ENCODE data around the gene ATF6B.

DNA sequence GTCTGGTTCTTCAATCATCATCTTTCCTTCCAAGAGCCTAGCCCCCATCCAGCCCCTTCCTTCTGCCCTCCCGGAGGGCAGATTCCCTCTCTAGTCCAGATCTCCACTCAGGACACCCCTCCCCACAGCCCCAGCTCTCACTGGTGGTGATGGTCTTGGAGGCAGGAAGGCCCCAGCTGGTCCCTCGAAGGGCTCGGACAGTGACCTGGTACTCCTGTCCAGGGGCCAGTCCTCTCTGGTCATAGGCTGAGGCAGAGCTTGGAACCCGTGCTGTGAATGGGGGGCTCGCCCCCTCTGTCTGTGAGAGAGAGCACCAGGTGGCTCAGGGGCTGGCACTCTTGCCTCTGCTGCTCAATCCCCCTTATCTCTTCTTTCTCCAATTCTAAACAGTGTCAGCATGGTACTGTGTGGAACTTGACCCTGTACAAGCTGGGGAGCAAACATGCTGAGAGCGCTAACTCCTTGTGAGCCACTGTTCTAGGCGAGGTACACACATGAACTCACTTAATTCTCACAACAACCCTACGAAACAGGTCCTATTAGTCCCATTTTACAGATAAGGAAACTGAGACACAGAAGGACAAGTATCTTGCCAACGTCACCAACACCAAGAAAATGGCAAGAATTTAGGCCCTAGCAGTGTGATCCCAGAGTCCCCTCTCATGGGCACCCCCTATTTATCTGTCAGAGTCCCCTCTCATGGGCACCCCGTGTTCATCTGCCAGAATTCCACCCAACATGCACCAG, 38.8 kb downstream of the ATF6B start:
- TF ChIP-seq, protein P1, sequence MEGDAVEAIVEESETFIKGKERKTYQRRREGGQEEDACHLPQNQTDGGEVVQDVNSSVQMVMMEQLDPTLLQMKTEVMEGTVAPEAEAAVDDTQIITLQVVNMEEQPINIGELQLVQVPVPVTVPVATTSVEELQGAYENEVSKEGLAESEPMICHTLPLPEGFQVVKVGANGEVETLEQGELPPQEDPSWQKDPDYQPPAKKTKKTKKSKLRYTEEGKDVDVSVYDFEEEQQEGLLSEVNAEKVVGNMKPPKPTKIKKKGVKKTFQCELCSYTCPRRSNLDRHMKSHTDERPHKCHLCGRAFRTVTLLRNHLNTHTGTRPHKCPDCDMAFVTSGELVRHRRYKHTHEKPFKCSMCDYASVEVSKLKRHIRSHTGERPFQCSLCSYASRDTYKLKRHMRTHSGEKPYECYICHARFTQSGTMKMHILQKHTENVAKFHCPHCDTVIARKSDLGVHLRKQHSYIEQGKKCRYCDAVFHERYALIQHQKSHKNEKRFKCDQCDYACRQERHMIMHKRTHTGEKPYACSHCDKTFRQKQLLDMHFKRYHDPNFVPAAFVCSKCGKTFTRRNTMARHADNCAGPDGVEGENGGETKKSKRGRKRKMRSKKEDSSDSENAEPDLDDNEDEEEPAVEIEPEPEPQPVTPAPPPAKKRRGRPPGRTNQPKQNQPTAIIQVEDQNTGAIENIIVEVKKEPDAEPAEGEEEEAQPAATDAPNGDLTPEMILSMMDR (IDR thresholded peaks at IDR 0.05; ENCODE audit: poor library complexity): no peak
- TF ChIP-seq EZH2 (IDR thresholded peaks at IDR 0.05; ENCODE audit: borderline replicate concordance): no peak
